NT2/D1 (cell line): ENCODE measurements around the gene SIM2.

ENCODE experiments used
- DNase-seq: peaks from one replicate; pipeline ENCODE4 v3.0.0-alpha.2; 2011; ENCODE audit warnings: low read depth, low spot score
- H3K27me3 ChIP-seq: 2 replicates; pipeline ENCODE4 v1.6.0; 2011; ENCODE audit warnings: mild to moderate bottlenecking; ENCODE audit not compliant: insufficient read length, insufficient read depth
- H3K36me3 ChIP-seq: 2 replicates; pipeline ENCODE4 v1.6.1; 2011; ENCODE audit warnings: mild to moderate bottlenecking, low read length, mixed read lengths; ENCODE audit not compliant: insufficient read depth, insufficient read length
- H3K4me1 ChIP-seq: 2 replicates; pipeline ENCODE4 v1.5.1; 2011; ENCODE audit not compliant: insufficient read depth, insufficient read length
- H3K4me3 ChIP-seq: 2 replicates; pipeline ENCODE4 v1.5.1; 2011; ENCODE audit warnings: low read depth; ENCODE audit not compliant: insufficient read length
- H3K9ac ChIP-seq: 2 replicates; pipeline ENCODE4 v1.6.0; 2011; ENCODE audit warnings: low read depth; ENCODE audit not compliant: insufficient read length
- H3K9me3 ChIP-seq: 2 replicates; pipeline ENCODE4 v1.5.1; 2011; ENCODE audit warnings: mild to moderate bottlenecking, low read length; ENCODE audit not compliant: insufficient read depth
- SUZ12 ChIP-seq: IDR thresholded peaks from 2 replicates; pipeline ENCODE4 v1.6.1; 2011; ENCODE audit not compliant: insufficient read length, insufficient read depth; ENCODE audit errors: extremely low read depth
- YY1 ChIP-seq: IDR thresholded peaks from 2 replicates; pipeline ENCODE4 v1.6.1; 2011; ENCODE audit not compliant: insufficient read length, insufficient read depth
- ZNF274 ChIP-seq: IDR thresholded peaks from 2 replicates; pipeline ENCODE4 v1.6.1; 2011; ENCODE audit warnings: mild to moderate bottlenecking, low read depth, low read length

The SIM2 gene

GRCh38 chr21:36719614-36720013, 20.7 kb downstream of the SIM2 start:
- Histone ChIP-seq H3K27me3 (peaks cover 79% of the 10 kb centered on the region), H3K4me3 (no peak overlapping the region), H3K36me3 (no peaks in the 10 kb centered on the region), H3K9ac (no peak overlapping the region), H3K9me3 (no peaks in the 10 kb centered on the region), H3K4me1 (peaks cover 14% of the 10 kb centered on the region)
- TF ChIP-seq YY1, result no peak
- no peak for TF ChIP-seq SUZ12
- no peak for TF ChIP-seq ZNF274
- no peak for DNase-seq

DNA sequence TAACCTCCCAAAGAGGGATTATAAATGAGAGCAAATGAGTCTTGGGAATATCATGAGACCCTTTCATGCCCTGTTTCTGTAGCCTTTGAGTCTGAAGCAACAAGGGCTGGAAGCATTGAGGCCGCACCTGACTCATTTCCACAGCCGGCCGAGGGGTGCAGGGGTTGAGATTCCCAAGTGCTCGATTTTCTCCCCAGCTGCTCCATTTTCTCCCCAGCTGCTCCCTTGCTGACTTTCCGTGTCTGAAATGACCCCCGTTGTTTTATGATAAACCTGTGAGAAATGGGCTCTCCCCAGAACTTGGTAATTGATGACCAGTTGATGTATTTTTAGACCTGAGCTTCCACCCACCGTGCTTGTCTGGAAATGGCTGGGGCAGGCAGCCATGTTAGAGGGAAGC, 22.9 kb downstream of the SIM2 start:
- Histone ChIP-seq H3K9ac (no peak overlapping the region), H3K4me3 (no peak overlapping the region), H3K36me3 (no peaks in the 10 kb centered on the region), H3K27me3 (peaks cover 57% of the 10 kb centered on the region), H3K4me1 (peaks cover 14% of the 10 kb centered on the region), H3K9me3 (no peaks in the 10 kb centered on the region)
- no peak for TF ChIP-seq YY1
- no peak for TF ChIP-seq SUZ12
- no peak for TF ChIP-seq ZNF274
- DNase-seq, result no peak

GRCh38 chr21:36722370-36723368, 23.8 kb downstream of the SIM2 start:
- Histone ChIP-seq H3K27me3 (peaks cover 49% of the 10 kb centered on the region), H3K36me3 (no peaks in the 10 kb centered on the region)
- no peak for DNase-seq

DNA sequence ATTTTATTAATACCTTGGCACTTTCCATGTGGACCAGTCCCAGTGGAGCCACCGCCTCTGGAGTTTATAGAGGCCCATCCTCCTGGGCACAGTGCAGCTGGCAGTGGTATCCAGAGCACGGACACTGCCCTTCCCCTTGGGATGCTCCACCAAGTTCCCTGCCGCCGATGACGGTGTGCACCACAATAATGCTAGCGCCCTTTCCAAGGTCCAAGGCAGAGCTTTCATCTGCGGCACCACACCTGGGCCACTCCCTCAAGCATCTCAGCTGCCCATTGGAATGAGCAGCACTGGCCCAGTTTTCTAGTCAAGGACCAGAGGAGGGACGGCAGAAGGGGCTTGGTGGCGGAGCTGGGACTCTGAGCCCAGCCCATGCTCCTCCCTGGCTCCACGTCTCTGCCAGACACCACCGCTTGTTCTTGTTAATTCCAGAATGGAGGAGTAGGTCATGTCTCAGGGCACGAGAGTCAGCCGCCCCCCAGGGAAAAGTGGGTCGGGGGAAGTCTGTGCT, 24.5 kb downstream of the SIM2 start:
- Histone ChIP-seq H3K36me3 (no peaks in the 10 kb centered on the region), H3K27me3 (peaks cover 48% of the 10 kb centered on the region), H3K4me3 (no peak overlapping the region), H3K9me3 (no peaks in the 10 kb centered on the region), H3K9ac (no peak overlapping the region), H3K4me1 (peaks cover 11% of the 10 kb centered on the region)
- DNase-seq, result no peak
- no peak for TF ChIP-seq ZNF274
- no peak for TF ChIP-seq SUZ12
- no peak for TF ChIP-seq YY1

More at GRCh38 chr21:36722370-36723368, 23.8 kb downstream of the SIM2 start:
- H3K9ac ChIP-seq, result no peak overlapping the region
- peaks cover 14% of the 10 kb centered on the region for H3K4me1 ChIP-seq
- H3K4me3 ChIP-seq, result no peak overlapping the region
- TF ChIP-seq YY1, result no peak
- TF ChIP-seq ZNF274, result no peak
- TF ChIP-seq SUZ12, result no peak
- H3K9me3 ChIP-seq, result no peaks in the 10 kb centered on the region

- peaks cover 36% of the 10 kb centered on the region for H3K27me3 ChIP-seq
- peaks cover under 1% of the 10 kb centered on the region for H3K4me1 ChIP-seq
- TF ChIP-seq SUZ12, result no peak
- no peak for TF ChIP-seq YY1
- TF ChIP-seq ZNF274, result no peak
- H3K4me3 ChIP-seq, result no peak overlapping the region
- no peaks in the 10 kb centered on the region for H3K36me3 ChIP-seq
- no peak overlapping the region for H3K9ac ChIP-seq
- no peak for DNase-seq
- H3K9me3 ChIP-seq, result no peaks in the 10 kb centered on the region
These were observed 25.7 kb downstream of the SIM2 start for GRCh38 chr21:36724660-36725059.

DNA sequence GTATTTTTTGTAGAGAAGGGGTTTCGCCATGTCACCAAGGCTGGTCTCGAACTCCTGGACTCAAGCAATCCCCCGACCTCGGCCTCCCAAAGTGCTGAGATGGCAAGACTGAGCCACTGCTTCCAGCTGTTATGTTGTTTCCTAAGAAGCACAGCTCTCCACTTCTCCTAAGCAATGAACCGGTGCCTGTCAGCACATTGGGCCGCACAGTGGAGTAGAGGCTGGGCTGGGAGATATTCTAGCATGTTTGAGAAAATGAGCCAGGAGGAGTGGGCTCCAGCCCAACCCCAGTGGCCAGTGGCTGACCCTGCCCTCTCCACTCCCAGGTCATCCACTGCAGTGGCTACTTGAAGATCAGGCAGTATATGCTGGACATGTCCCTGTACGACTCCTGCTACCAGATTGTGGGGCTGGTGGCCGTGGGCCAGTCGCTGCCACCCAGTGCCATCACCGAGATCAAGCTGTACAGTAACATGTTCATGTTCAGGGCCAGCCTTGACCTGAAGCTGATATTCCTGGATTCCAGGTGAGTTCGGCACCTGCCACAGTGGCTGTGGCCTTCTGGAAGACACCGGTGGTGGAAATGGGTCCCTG, 27.0 kb downstream of the SIM2 start:
- no peaks in the 10 kb centered on the region for H3K4me1 ChIP-seq
- no peak for DNase-seq
- H3K36me3 ChIP-seq, result no peaks in the 10 kb centered on the region
- H3K9me3 ChIP-seq, result no peaks in the 10 kb centered on the region
- no peak overlapping the region for H3K9ac ChIP-seq
- no peak overlapping the region for H3K4me3 ChIP-seq
- TF ChIP-seq ZNF274, result no peak
- no peak for TF ChIP-seq SUZ12
- no peak for TF ChIP-seq YY1
- peaks cover 33% of the 10 kb centered on the region for H3K27me3 ChIP-seq

DNA sequence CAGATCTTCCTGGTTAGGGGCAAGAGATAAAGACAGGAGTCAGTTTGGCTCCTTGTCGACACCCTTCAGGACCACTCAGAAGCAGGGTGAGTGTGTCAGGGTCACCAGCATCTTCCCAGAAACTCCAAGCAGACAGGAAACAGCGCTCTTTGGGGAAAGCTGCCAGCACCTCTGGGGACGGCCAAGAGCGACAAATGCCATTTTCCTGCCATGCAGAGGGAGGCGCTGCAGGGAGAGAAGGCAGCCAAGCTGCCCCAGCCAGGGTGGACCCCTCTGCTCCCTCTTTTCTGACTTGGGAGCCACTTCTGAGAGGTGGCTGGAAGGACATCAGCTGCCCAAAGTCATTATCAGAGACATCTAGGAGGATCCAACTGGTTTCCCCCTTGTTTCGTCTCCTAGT, 29.0 kb downstream of the SIM2 start:
- Histone ChIP-seq H3K4me3 (no peak overlapping the region), H3K9ac (no peak overlapping the region), H3K9me3 (no peaks in the 10 kb centered on the region), H3K36me3 (no peaks in the 10 kb centered on the region), H3K4me1 (no peaks in the 10 kb centered on the region), H3K27me3 (peaks cover 21% of the 10 kb centered on the region)
- no peak for TF ChIP-seq ZNF274
- TF ChIP-seq SUZ12, result no peak
- no peak for TF ChIP-seq YY1
- no peak for DNase-seq
